GM12878 (cell line): ENCODE data around the gene PPIE. TPM values are rescaled to one million over a fixed set of nuclear protein-coding genes. Genes with fewer than 3 reads are reported as not detected.

Experiments
- ATF7 ChIP-seq: fragments of 450-650 bp; IDR thresholded peaks from 2 replicates; pipeline ENCODE4 v1.6.1; 2016; ENCODE audit warnings: low read depth, mild to moderate bottlenecking
- BCL11A ChIP-seq: IDR thresholded peaks from 2 replicates; pipeline ENCODE4 v1.6.1; 2011; ENCODE audit warnings: low read depth, low read length
- CBFB ChIP-seq: IDR thresholded peaks from 2 replicates; pipeline ENCODE4 v1.6.1; 2016; ENCODE audit warnings: antibody characterized with exemption, low read depth
- CREB1 ChIP-seq: IDR thresholded peaks from 2 replicates; pipeline ENCODE4 v1.6.1; 2012; ENCODE audit warnings: low read depth, mild to moderate bottlenecking, inconsistent platforms
- EED ChIP-seq: sonication (generic); IDR thresholded peaks from 2 replicates; pipeline ENCODE4 v1.6.1; 2016; ENCODE audit warnings: antibody characterized with exemption, low read depth
- FOXM1 ChIP-seq: IDR thresholded peaks from 2 replicates; pipeline ENCODE4 v1.6.1; 2012; ENCODE audit warnings: low read depth, mild to moderate bottlenecking, inconsistent platforms, low read length, moderate library complexity
- GABPA ChIP-seq: IDR thresholded peaks from 2 replicates; pipeline ENCODE4 v1.6.1; 2014; ENCODE audit warnings: antibody characterized with exemption, low read depth, mild to moderate bottlenecking, inconsistent platforms
- HDAC6 ChIP-seq: fragments of 200-600 bp; sonication (generic); IDR thresholded peaks from one replicate; pipeline ENCODE4 v1.8.0; 2017; ENCODE audit warnings: antibody characterized with exemption; ENCODE audit not compliant: unreplicated experiment
- JUND ChIP-seq: IDR thresholded peaks from 2 replicates; pipeline ENCODE4 v1.6.1; 2012; ENCODE audit warnings: low read depth, mild to moderate bottlenecking, low read length, improper control_type of control experiment, moderate library complexity
- MLLT1 ChIP-seq: fragments of 450-650 bp; IDR thresholded peaks from 2 replicates; pipeline ENCODE4 v1.6.1; 2016; ENCODE audit warnings: mild to moderate bottlenecking
- MXI1 ChIP-seq: fragments of 150-350 bp; IDR thresholded peaks from 2 replicates; pipeline ENCODE4 v1.6.1; 2011; ENCODE audit warnings: low read depth, mild to moderate bottlenecking, inconsistent platforms, low read length, improper control_type of control experiment
- NFIC ChIP-seq: IDR thresholded peaks from 2 replicates; pipeline ENCODE4 v1.6.1; 2012; ENCODE audit warnings: low read depth, mild to moderate bottlenecking, inconsistent platforms, low read length, moderate library complexity
- NFXL1 ChIP-seq: fragments of 450-650 bp; IDR thresholded peaks from 2 replicates; pipeline ENCODE4 v1.6.1; 2017; ENCODE audit warnings: antibody characterized with exemption, mild to moderate bottlenecking, borderline replicate concordance
- NR2C1 ChIP-seq: fragments of 450-650 bp; IDR thresholded peaks from 2 replicates; pipeline ENCODE4 v1.6.1; 2017; ENCODE audit warnings: antibody characterized with exemption, mild to moderate bottlenecking, moderate library complexity
- NRF1 ChIP-seq: conservative IDR thresholded peaks from 2 replicates; pipeline ENCODE4 v1.6.1; 2011; ENCODE audit warnings: mild to moderate bottlenecking, low read depth, low read length, improper control_type of control experiment
- POLR2A ChIP-seq: IDR thresholded peaks from 2 replicates; pipeline ENCODE4 v1.6.1; 2011; ENCODE audit warnings: low read depth, mild to moderate bottlenecking, low read length
- RFX5 ChIP-seq: IDR thresholded peaks from 2 replicates; pipeline ENCODE4 v1.6.1; 2011; ENCODE audit warnings: low read depth, low read length, improper control_type of control experiment
- SIN3A ChIP-seq: IDR thresholded peaks from 2 replicates; pipeline ENCODE4 v1.6.1; 2012; ENCODE audit warnings: low read depth, low read length, improper control_type of control experiment
- SPI1 ChIP-seq: IDR thresholded peaks from 2 replicates; pipeline ENCODE4 v1.6.1; 2011; ENCODE audit warnings: low read depth, mild to moderate bottlenecking, low read length, moderate library complexity, borderline replicate concordance; ENCODE audit not compliant: insufficient read depth
- SUZ12 ChIP-seq: fragments of 200-600 bp; sonication (generic); IDR thresholded peaks from one replicate; pipeline ENCODE4 v1.6.1; 2018; ENCODE audit warnings: antibody characterized with exemption, mild to moderate bottlenecking; ENCODE audit not compliant: unreplicated experiment
- TAF1 ChIP-seq: IDR thresholded peaks from 2 replicates; pipeline ENCODE4 v1.6.1; 2011; ENCODE audit warnings: mild to moderate bottlenecking, low read depth, low read length, borderline replicate concordance
- ZNF24 ChIP-seq: fragments of 450-650 bp; IDR thresholded peaks from 2 replicates; pipeline ENCODE4 v1.6.1; 2017; ENCODE audit warnings: antibody characterized with exemption, mild to moderate bottlenecking
- ZNF592 ChIP-seq: fragments of 450-650 bp; IDR thresholded peaks from 2 replicates; pipeline ENCODE4 v1.6.1; 2017; ENCODE audit warnings: mild to moderate bottlenecking, moderate library complexity
- ZNF622 ChIP-seq: fragments of 450-650 bp; IDR thresholded peaks from 2 replicates; pipeline ENCODE4 v1.6.1; 2017; ENCODE audit warnings: mild to moderate bottlenecking, inconsistent platforms
- polyA plus RNA-seq, 11 experiments: library from polyadenylated mRNA; depleted of rRNA in 4 of 11; unstranded in 6 of 11; stranded (reverse) in 5 of 11; fragments of >200 nt; fragmentation: Nextera tagmentation in 4 of 11; fragmentation: Illumina TruSeq in 1 of 11; extraction: Ambion mirVana in 4 of 11; extraction: Trizol in 1 of 11; gene quantifications; 1 replicate in 1 of 11; 2 replicates in 10 of 11; pipeline versions ENCODE4 v1.2.1 to v1.2.3, GENCODE V29; 2011 to 2016; ENCODE audit warnings: inconsistent platforms in 2 of 11, missing spikeins in 2 of 11, low read depth in 1 of 11
- total RNA-seq, 4 experiments: library from RNA; depleted of rRNA in 3 of 4; stranded (reverse); fragments of >200 nt in 3 of 4; fragmentation: Illumina TruSeq in 1 of 4; extraction: Trizol in 1 of 4; gene quantifications; 2 replicates each; pipeline versions ENCODE4 v1.2.1 to v1.2.3, GENCODE V29; 2013 to 2021
- TF ChIP-seq, protein P1 (sequence below): IDR thresholded peaks from 2 replicates; pipeline ENCODE4 v1.6.1; 2011; ENCODE audit warnings: borderline replicate concordance, low read depth, mild to moderate bottlenecking, moderate library complexity, low read length; ENCODE audit not compliant: insufficient read depth, poor library complexity, severe bottlenecking

The PPIE gene
- total and polyA plus RNA-seq, 10 of the 15 experiments (the other 5 are each of a cell fraction or from before 2014, with no cell fraction given): 36.6 to 163 (median 70.1) TPM

DNA sequence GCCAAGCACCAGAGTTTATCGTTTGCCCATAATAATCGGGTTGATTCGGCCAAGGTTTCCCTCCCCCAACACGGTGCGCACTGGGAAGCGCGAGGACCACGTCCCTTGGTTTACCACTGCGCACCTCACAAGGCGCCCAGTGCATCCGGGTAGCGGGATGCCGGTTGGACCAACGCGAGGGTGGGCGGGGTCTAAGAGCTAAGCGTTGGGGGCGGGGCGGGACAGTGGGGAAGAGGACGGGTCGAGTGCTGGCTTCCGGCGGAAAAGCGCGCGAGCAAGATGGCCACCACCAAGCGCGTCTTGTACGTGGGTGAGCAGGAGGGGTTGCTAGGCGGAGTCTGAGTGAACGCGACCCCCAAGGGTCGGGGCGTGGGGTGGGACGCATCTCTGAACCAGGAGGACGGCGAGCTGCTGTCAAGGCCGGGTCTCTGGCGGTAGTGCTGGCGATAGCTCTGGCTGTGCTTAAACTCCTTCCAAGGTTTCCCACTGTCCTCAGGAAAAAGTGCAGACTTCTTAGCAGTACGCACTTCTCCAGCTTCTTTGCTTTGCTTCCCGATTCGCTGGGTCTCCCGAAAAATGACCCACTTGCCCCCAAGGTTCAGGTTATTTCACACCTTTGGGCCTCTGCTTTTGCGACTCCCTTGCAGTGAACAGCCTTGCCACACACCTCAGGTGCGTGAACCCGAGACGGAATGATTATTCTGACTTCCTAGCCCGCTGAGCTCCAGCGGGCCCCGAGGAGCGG lies at the start of gene PPIE (continued):
- TF ChIP-seq BCL11A (no peak), HDAC6 (no peak), ZNF592 (no peak), MLLT1 (no peak), ZNF24 (no peak), GABPA (peak; percentile 82), RFX5 (no peak), ZNF622 (no peak), FOXM1 (no peak), ATF7 (0 out of 2 replicates have a peak, but pooled peaks have one; percentile 11), SPI1 (no peak), MXI1 (peak; percentile 37), NFIC (no peak), NFXL1 (no peak), JUND (no peak), NRF1 (peak; percentile 40), CREB1 (peak; percentile 24; the same call in 1 of the 2 replicates), NR2C1 (no peak; the same call in 1 of the 2 replicates), SIN3A (peak; percentile 69), EED (no peak), CBFB (no peak), POLR2A (peak; percentile 99), SUZ12 (no peak), TAF1 (peak; percentile 89)
- TF ChIP-seq, protein P1, sequence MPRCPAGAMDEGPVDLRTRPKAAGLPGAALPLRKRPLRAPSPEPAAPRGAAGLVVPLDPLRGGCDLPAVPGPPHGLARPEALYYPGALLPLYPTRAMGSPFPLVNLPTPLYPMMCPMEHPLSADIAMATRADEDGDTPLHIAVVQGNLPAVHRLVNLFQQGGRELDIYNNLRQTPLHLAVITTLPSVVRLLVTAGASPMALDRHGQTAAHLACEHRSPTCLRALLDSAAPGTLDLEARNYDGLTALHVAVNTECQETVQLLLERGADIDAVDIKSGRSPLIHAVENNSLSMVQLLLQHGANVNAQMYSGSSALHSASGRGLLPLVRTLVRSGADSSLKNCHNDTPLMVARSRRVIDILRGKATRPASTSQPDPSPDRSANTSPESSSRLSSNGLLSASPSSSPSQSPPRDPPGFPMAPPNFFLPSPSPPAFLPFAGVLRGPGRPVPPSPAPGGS: no peak
